ENCODE measurements around the gene AOPEP. TPM values are rescaled to one million over a fixed set of nuclear protein-coding genes. Genes with fewer than 3 reads are reported as not detected.
A peak's percentile ranks its signal among the peaks of the same experiment; 100 is the strongest.

The AOPEP gene
- total RNA-seq, 4 donors from 2014 or later, result 56.5 to 160 (median 103) TPM

DNA sequence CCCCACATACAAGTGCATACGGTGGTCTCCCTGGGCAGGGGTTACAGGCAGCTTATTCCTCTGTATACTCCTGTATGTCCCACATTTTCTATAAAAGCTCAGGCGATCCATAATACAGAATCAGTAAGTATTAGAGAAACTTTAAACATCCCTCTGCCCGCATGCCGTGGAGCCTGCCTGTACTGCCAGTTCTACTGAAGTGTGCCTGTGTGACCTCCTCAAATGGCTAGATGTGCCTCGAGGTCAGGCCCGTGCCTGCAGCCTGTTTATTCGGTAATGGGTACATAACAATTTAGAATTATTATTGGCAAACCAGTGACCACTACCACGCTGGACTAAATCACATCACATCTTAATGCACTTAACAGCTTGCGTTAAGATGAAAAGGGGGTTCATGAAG is 400.2 kb downstream of the AOPEP start:
- intact Hi-C loops (cut with DNase I; ENCODE audit: low total_unique reads), result loop anchor here (1.0 to 2.0 kb wide), 5 partner anchors 22 to 445 kb away; partner anchors contain the start of gene AOPEP
- TF ChIP-seq, protein P1, sequence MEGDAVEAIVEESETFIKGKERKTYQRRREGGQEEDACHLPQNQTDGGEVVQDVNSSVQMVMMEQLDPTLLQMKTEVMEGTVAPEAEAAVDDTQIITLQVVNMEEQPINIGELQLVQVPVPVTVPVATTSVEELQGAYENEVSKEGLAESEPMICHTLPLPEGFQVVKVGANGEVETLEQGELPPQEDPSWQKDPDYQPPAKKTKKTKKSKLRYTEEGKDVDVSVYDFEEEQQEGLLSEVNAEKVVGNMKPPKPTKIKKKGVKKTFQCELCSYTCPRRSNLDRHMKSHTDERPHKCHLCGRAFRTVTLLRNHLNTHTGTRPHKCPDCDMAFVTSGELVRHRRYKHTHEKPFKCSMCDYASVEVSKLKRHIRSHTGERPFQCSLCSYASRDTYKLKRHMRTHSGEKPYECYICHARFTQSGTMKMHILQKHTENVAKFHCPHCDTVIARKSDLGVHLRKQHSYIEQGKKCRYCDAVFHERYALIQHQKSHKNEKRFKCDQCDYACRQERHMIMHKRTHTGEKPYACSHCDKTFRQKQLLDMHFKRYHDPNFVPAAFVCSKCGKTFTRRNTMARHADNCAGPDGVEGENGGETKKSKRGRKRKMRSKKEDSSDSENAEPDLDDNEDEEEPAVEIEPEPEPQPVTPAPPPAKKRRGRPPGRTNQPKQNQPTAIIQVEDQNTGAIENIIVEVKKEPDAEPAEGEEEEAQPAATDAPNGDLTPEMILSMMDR (IDR thresholded peaks at IDR 0.05 in 4 of 5, conservative IDR thresholded peaks at IDR 0.05 in 1 of 5), result no peak
- TF ChIP-seq POLR2A (IDR thresholded peaks at IDR 0.05), result no peak
- Histone ChIP-seq H3K4me3 (no peak overlapping the region), H3K36me3 (no peaks in the 10 kb centered on the region), H3K27ac (peak overlapping the region in 1 of 4 donors; percentile 37), H3K4me1 (peaks cover 7 to 8% of the 10 kb centered on the region in 2 donors), H3K9me3 (no peaks in the 10 kb centered on the region), H3K27me3 (no peaks in the 10 kb centered on the region)
- in situ Hi-C loops (cut with MboI; ENCODE audit: low sequenced_read_pairs in 4 of 4), result loop anchor here (5.0 to 10.0 kb wide), 3 partner anchors 342 to 444 kb away; no protein-coding TSS in a partner anchor
- ATAC-seq, result no peak
- DNase-seq, result no peak

DNA sequence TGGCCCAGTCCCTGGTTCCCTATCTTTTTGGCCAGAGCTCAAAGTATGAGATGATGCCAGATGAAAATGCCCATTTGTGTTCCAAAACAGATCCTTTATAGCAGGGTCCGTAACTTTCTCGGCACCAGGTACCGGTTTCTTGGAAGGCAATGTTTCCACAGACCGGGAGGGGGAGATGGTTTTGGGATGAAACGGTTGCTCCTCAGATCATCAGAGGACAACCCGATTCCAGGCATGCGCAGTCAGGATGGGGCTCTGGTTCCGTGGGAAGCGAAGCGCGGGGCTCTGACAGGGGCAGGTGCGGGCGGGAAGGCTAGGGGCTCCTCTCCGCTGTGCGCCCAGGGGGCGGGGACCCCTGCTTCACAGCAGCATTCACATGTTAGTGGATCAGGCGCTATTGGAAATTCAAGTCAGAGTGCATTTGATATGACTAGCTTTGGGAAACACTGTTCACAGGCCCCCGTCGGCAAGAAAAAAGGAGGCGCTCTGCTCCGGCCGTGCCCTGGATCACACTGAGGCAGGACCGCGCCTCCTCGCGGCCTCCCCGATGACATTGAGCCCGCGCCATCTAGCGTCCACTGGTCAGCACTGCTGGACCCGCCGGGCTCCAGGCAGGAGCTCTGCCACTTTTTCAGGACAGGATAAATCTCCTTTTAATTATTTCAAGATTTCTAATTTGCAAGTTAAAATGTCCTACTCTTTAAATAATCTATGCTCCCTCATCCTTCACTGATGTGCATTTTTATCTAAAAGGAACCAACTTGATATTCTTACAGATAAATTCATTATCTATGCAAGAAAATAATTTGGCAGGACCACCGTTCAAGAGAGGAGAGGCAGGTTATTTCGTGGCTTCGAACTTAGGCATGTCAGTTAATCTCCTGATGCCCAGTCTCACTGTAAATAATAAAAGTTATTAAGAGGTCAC is 401.0 kb downstream of the AOPEP start:
- H3K27ac ChIP-seq, result peak overlapping the region; percentile 10 to 37 (median 24)
- H3K4me3 ChIP-seq, result peak overlapping the region; percentile 42 to 56 (median 45)
- H3K9me3 ChIP-seq, result no peaks in the 10 kb centered on the region
- DNase-seq (peak; percentile 77 to 85), ATAC-seq (peak; percentile 75 to 84)
- in situ Hi-C loops (cut with MboI; ENCODE audit: low sequenced_read_pairs in 4 of 4) (loop anchor here (5.0 to 10.0 kb wide), 3 partner anchors 343 to 445 kb away; no protein-coding TSS in a partner anchor), intact Hi-C loops (cut with DNase I; ENCODE audit: low total_unique reads) (loop anchor here (1.0 to 2.0 kb wide), 5 partner anchors 23 to 446 kb away; partner anchors contain the start of gene AOPEP)
- H3K4me1 ChIP-seq, result peaks cover 8 to 14% of the 10 kb centered on the region in 2 donors
- TF ChIP-seq, protein P1 (IDR thresholded peaks at IDR 0.05 in 4 of 5, conservative IDR thresholded peaks at IDR 0.05 in 1 of 5), result peak; percentile 90 to 99 (median 92)
- TF ChIP-seq POLR2A (IDR thresholded peaks at IDR 0.05), result no peak
- H3K27me3 ChIP-seq, result no peaks in the 10 kb centered on the region
- H3K36me3 ChIP-seq, result no peaks in the 10 kb centered on the region

DNA sequence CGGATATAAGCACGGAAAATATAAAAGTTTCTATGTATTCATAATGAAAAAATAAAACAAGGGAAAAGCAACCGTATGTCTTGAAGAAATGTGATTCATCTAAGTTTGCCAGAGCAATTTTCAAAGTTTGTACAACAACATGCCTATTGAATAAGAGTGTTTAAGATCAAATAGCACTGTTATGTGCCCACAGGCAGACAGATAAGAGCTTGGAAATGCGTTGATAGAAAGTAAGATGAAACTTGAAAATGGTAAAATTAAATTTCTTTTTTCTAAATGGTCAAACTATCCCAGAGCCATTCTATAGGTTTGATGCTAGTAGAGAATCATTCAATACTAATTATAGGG is 401.7 kb downstream of the AOPEP start:
- intact Hi-C loops (cut with DNase I; ENCODE audit: low total_unique reads) (no loop called here), in situ Hi-C loops (cut with MboI; ENCODE audit: low sequenced_read_pairs in 4 of 4) (loop anchor here (5.0 to 10.0 kb wide), 3 partner anchors 343 to 446 kb away; no protein-coding TSS in a partner anchor)
- Histone ChIP-seq H3K36me3 (no peaks in the 10 kb centered on the region), H3K4me3 (no peak overlapping the region), H3K4me1 (peaks cover 8 to 19% of the 10 kb centered on the region in 2 donors), H3K27me3 (no peaks in the 10 kb centered on the region), H3K9me3 (no peaks in the 10 kb centered on the region), H3K27ac (no peak overlapping the region)
- ATAC-seq, result no peak
- TF ChIP-seq, protein P1 (IDR thresholded peaks at IDR 0.05 in 4 of 5, conservative IDR thresholded peaks at IDR 0.05 in 1 of 5), result no peak
- no peak for TF ChIP-seq POLR2A (IDR thresholded peaks at IDR 0.05)
- no peak for DNase-seq

DNA sequence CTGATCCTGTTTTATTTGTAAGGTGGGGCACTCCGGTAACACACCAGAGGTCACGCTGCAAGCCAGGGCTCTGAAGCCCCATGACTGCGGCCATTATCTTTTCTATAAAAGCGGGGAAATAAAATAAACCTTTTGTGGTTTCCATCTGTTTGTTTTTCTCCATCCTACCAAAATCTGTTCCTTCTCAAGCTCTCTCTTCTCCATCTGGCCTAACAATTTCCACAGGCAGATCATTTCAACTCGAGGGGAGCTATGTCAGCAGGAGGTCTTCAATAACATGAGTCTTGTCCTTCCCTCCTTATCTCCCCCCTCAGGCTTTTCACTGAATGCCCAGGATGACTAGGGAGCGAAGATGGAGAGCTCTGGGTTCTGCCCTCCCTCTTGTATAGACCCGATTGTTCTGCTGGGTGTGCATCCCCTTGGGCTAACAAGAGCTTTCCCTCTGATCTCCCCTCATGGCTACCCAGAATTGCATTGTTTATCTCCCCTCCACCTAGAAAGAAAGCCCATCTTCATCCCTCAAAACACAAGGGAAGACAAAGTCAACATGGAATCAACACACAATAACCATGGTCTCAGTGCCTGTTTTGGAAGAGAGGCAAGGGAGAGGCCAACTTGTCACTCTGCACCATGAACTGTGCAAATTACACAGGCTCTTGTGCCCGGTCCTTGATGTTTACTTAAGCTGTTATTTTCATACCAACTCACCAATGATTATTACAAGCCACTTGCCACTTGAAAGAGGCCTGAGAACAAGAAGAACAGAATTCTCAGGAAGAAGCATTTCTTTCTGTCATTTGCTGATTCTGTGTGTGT is 403.2 kb downstream of the AOPEP start:
- no peak overlapping the region for H3K27ac ChIP-seq
- no peak overlapping the region for H3K4me3 ChIP-seq
- no peaks in the 10 kb centered on the region for H3K36me3 ChIP-seq
- ATAC-seq, result no peak
- in situ Hi-C loops (cut with MboI; ENCODE audit: low sequenced_read_pairs in 4 of 4) (loop anchor here (5.0 to 10.0 kb wide), 4 partner anchors 345 to 447 kb away; no protein-coding TSS in a partner anchor), intact Hi-C loops (cut with DNase I; ENCODE audit: low total_unique reads) (no loop called here)
- DNase-seq, result no peak
- no peaks in the 10 kb centered on the region for H3K27me3 ChIP-seq
- H3K9me3 ChIP-seq, result no peaks in the 10 kb centered on the region
- H3K4me1 ChIP-seq, result peaks cover 8 to 19% of the 10 kb centered on the region in 2 donors
- TF ChIP-seq, protein P1 (IDR thresholded peaks at IDR 0.05 in 4 of 5, conservative IDR thresholded peaks at IDR 0.05 in 1 of 5), result no peak
- TF ChIP-seq POLR2A (IDR thresholded peaks at IDR 0.05), result no peak
